GM06990 (cell line): ENCODE measurements around the gene TCF4.

ENCODE experiments used
- DNase-seq: peaks from one replicate; pipeline ENCODE4 v3.0.0-alpha.2; 2011; ENCODE audit not compliant: insufficient read length; ENCODE audit errors: extremely low read depth
- H3K27me3 ChIP-seq: replicated peaks from 2 replicates; pipeline ENCODE4 v1.6.0; 2011; ENCODE audit warnings: low read length; ENCODE audit not compliant: control insufficient read depth, insufficient read depth
- H3K36me3 ChIP-seq: 2 replicates; pipeline ENCODE4 v1.5.1; 2011; ENCODE audit warnings: low read length; ENCODE audit not compliant: control insufficient read depth, insufficient read depth
- H3K4me3 ChIP-seq: replicated peaks from 2 replicates; pipeline ENCODE4 v1.5.1; 2011; ENCODE audit warnings: low read depth, mild to moderate bottlenecking, control low read depth, low read length
- CTCF ChIP-seq: IDR thresholded peaks from 2 replicates; pipeline ENCODE4 v1.5.1; 2011; ENCODE audit warnings: low read length, control low read depth, mild to moderate bottlenecking, inconsistent platforms; ENCODE audit not compliant: insufficient read depth, poor library complexity, severe bottlenecking

Gene TCF4

GRCh38 chr18:55588111-55588869 lies at the start of gene TCF4:
TSS of gene TCF4 (minus strand) at chr18:55588192. CDS start at chr18:55587116, 1,076 bp downstream.
- TF ChIP-seq CTCF, result no peak
- no peak for DNase-seq
- H3K36me3 ChIP-seq, result no peaks in the 10 kb centered on the region

GRCh38 chr18:55637204-55637603 lies 49.2 kb upstream of the TCF4 start:
- no peak for DNase-seq
- H3K27me3 ChIP-seq, result no peaks in the 10 kb centered on the region
- no peak overlapping the region for H3K4me3 ChIP-seq
- H3K36me3 ChIP-seq, result no peaks in the 10 kb centered on the region
- TF ChIP-seq CTCF, result no peak

More at GRCh38 chr18:55588111-55588869, at the start of gene TCF4:
- peak within 1 kb of the TSS; percentile 60 for H3K4me3 ChIP-seq
- no peaks in the 10 kb centered on the region for H3K27me3 ChIP-seq

- no peaks in the 10 kb centered on the region for H3K36me3 ChIP-seq
- no peak overlapping the region for H3K4me3 ChIP-seq
- no peak for DNase-seq
- H3K27me3 ChIP-seq, result no peaks in the 10 kb centered on the region
- no peak for TF ChIP-seq CTCF
Measured at GRCh38 chr18:55635439-55635838, 47.4 kb upstream of the TCF4 start.

- no peak for DNase-seq
- no peak overlapping the region for H3K4me3 ChIP-seq
- TF ChIP-seq CTCF, result no peak
- no peaks in the 10 kb centered on the region for H3K27me3 ChIP-seq
- no peaks in the 10 kb centered on the region for H3K36me3 ChIP-seq
Measured at GRCh38 chr18:55634545-55634944, 46.6 kb upstream of the TCF4 start.

GRCh38 chr18:55633032-55633431 lies 45.0 kb upstream of the TCF4 start:
- Histone ChIP-seq H3K36me3 (no peaks in the 10 kb centered on the region), H3K27me3 (no peaks in the 10 kb centered on the region), H3K4me3 (no peak overlapping the region)
- DNase-seq, result no peak
- no peak for TF ChIP-seq CTCF

GRCh38 chr18:55629133-55629532 lies 41.1 kb upstream of the TCF4 start:
- DNase-seq, result no peak
- no peaks in the 10 kb centered on the region for H3K36me3 ChIP-seq
- no peak overlapping the region for H3K4me3 ChIP-seq
- no peaks in the 10 kb centered on the region for H3K27me3 ChIP-seq
- no peak for TF ChIP-seq CTCF
